Kidney (tissue), 14 donors: ENCODE measurements around the gene TRAIP. TPM values are rescaled to one million over a fixed set of nuclear protein-coding genes. Genes with fewer than 3 reads are reported as not detected.
A peak's percentile ranks its signal among the peaks of the same experiment; 100 is the strongest.

Source experiments
- DNase-seq, 5 donors: peaks; one replicate each; pipeline ENCODE4 v3.0.0-alpha.2; 2013 to 2020
- FAIRE-seq: peaks from 2 replicates; lab custom pipeline; 2012; peaks lifted over from hg19 to GRCh38; lab: Jason Lieb, UNC
- H3K27ac ChIP-seq, 2 donors: one replicate each; pipeline ENCODE4 v1.7.0; 2013; ENCODE audit warnings: low read depth in 2 of 2, low read length in 2 of 2, inconsistent platforms in 1 of 2
- H3K27me3 ChIP-seq: one replicate; pipeline ENCODE4 v1.7.1; 2013; ENCODE audit warnings: low read length, inconsistent platforms; ENCODE audit not compliant: control insufficient read depth, insufficient read depth
- H3K36me3 ChIP-seq, 3 donors: one replicate each; pipeline versions ENCODE4 v1.7.0 to v1.7.1; 2013; ENCODE audit warnings: low read length in 3 of 3, control low read depth in 1 of 3, inconsistent platforms in 1 of 3; ENCODE audit not compliant: insufficient read depth in 3 of 3, control insufficient read depth in 2 of 3
- H3K4me1 ChIP-seq, 3 donors: one replicate each; pipeline versions ENCODE4 v1.7.0 to v1.7.1; 2013; ENCODE audit warnings: low read length in 3 of 3, inconsistent platforms in 1 of 3, low read depth in 1 of 3; ENCODE audit not compliant: control insufficient read depth in 2 of 3, insufficient read depth in 2 of 3
- H3K4me3 ChIP-seq, 3 donors: one replicate each; pipeline versions ENCODE4 v1.7.0 to v1.8.1; 2013; ENCODE audit warnings: low read length in 3 of 3, control low read depth in 1 of 3, inconsistent platforms in 1 of 3
- H3K9ac ChIP-seq, 3 donors: one replicate each; pipeline versions ENCODE4 v1.7.0 to v1.7.1; 2013; ENCODE audit warnings: low read length in 3 of 3, control low read depth in 1 of 3, inconsistent platforms in 1 of 3
- H3K9me3 ChIP-seq, 3 donors: one replicate each; pipeline versions ENCODE4 v1.7.0 to v1.7.1; 2013; ENCODE audit warnings: low read length in 3 of 3, control low read depth in 1 of 3, inconsistent platforms in 1 of 3; ENCODE audit not compliant: control insufficient read depth in 2 of 3, insufficient read depth in 1 of 3
- intact Hi-C: fragments of 100-400 bp; cut with DNase I; formaldehyde crosslinking; loops from one replicate; pipeline ENCODE4 v1.11.1; 2022
- polyA plus RNA-seq: library from polyadenylated mRNA; stranded (reverse); fragments of 350-450 nt; fragmentation: Illumina TruSeq; extraction: RNeasy Lipid Tissue Mini Kit (QIAGEN cat#74804); gene quantifications from one replicate; pipeline ENCODE4 v1.2.3, GENCODE V29; 2014; ENCODE audit warnings: low read depth, low replicate concordance; ENCODE audit not compliant: insufficient read depth
- total RNA-seq: library from RNA; stranded (reverse); fragmentation: NEBNext Ultra II Directional; extraction: Animal tissue kit (Norgen Biotek cat#: 25700); gene quantifications from one replicate; pipeline ENCODE4 v1.2.1, GENCODE V29; 2021
- TF ChIP-seq, protein P1 (sequence below): IDR thresholded peaks from 3 replicates; pipeline ENCODE4 v1.5.1; 2012; ENCODE audit warnings: mild to moderate bottlenecking, moderate library complexity, borderline replicate concordance; ENCODE audit not compliant: insufficient read depth; ENCODE audit errors: extremely low read depth
- donor health status: control.
- donor health status: control.
- donor health status: control.
- donor health status: control.
- donor health status: control.
- donor health status: DM: yes; HTN: yes; CAD: no.
- donor health status: Normal renal cell carcinoma (clear cell type).

TRAIP gene
- total and polyA plus RNA-seq, 2 donors from 2014 or later = 0.71 to 1.9 TPM

DNA sequence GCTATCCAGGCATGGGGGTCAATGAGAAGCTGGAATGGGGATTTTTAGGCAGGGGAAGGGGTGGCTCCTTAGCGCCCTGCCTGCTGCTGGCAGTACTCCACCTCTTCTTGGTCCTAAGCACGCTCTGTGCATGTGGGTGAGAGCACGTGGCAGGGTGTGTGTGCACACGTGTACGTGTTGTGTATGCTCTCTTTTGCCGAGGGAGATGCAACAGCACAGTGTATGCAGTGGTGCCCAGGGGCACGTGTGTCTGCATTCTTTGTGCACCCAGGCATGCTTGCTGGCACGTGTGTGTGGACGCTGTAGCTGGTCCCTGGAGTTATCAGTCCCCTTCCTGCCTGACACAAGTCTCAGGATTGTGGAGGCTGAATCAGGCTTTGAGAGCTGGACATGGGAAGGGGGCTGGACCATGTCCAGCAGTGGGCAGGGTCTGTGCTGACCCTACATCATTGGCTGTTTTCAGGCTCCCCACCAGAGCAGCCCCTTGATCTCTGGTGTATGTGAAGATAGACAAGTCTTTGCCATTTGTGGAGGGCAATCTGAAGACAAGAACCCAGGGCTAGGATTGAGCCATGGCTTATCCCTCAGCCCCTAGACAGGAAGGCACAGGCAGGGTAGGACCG, 15.3 kb upstream of the TRAIP start:
- TF ChIP-seq, protein P1, sequence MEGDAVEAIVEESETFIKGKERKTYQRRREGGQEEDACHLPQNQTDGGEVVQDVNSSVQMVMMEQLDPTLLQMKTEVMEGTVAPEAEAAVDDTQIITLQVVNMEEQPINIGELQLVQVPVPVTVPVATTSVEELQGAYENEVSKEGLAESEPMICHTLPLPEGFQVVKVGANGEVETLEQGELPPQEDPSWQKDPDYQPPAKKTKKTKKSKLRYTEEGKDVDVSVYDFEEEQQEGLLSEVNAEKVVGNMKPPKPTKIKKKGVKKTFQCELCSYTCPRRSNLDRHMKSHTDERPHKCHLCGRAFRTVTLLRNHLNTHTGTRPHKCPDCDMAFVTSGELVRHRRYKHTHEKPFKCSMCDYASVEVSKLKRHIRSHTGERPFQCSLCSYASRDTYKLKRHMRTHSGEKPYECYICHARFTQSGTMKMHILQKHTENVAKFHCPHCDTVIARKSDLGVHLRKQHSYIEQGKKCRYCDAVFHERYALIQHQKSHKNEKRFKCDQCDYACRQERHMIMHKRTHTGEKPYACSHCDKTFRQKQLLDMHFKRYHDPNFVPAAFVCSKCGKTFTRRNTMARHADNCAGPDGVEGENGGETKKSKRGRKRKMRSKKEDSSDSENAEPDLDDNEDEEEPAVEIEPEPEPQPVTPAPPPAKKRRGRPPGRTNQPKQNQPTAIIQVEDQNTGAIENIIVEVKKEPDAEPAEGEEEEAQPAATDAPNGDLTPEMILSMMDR = no peak
- Histone ChIP-seq H3K4me1 (no peaks in the 10 kb centered on the region), H3K27ac (no peak overlapping the region), H3K9me3 (no peaks in the 10 kb centered on the region), H3K4me3 (no peak overlapping the region), H3K36me3 (no peaks in the 10 kb centered on the region), H3K9ac (no peak overlapping the region), H3K27me3 (peaks cover 7% of the 10 kb centered on the region)
- intact Hi-C loops = no loop called here
- DNase-seq (peak in 1 of 5 donors; percentile 13), FAIRE-seq (no peak)

DNA sequence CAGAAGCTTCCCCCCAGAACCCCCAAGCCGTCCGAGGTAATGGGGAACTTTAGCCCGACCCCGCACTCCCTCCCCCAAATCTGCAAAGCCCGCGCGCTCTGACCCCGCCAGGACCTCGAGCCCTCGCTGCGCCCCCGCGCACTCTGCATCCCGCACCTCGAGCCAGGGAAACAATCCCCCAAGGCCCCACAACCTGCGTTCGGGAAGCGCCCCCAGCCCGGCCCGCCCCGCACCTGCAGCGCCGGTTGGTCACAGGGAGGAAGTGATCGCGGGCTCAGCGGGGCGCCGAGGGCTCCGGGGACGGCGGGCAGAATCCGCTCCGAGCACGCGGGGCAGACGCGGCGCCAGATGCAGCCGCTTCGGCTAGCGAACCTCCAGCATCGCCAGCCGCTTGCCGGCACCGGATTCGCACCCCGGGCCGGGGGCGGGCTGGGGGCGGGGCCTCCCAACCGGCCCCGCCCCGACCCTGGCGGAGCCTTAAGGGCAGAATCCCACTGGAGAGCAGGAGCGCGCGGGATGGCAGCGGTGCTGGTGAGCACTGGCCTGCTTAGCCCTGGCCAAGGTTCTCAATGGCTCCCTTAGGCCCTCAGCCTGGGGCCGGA, 13.3 kb upstream of the TRAIP start, which contains the start of gene CAMKV:
Gene CAMKV, minus strand, starts transcription at position 382 of the 602 bp plus-strand sequence. CDS start 7,518 bp downstream, outside the sequence.
- Histone ChIP-seq H3K4me3 (no peak within 1 kb of the TSS), H3K4me1 (no peaks in the 10 kb centered on the region), H3K27ac (no peak within 1 kb of the TSS), H3K36me3 (no peaks in the 10 kb centered on the region), H3K27me3 (peaks cover 7% of the 10 kb centered on the region), H3K9ac (no peak within 1 kb of the TSS), H3K9me3 (no peaks in the 10 kb centered on the region)
- TF ChIP-seq, protein P1 = no peak
- no peak for FAIRE-seq
- peak in 1 of 5 donors; percentile 25 for DNase-seq
- intact Hi-C loops = no loop called here

DNA sequence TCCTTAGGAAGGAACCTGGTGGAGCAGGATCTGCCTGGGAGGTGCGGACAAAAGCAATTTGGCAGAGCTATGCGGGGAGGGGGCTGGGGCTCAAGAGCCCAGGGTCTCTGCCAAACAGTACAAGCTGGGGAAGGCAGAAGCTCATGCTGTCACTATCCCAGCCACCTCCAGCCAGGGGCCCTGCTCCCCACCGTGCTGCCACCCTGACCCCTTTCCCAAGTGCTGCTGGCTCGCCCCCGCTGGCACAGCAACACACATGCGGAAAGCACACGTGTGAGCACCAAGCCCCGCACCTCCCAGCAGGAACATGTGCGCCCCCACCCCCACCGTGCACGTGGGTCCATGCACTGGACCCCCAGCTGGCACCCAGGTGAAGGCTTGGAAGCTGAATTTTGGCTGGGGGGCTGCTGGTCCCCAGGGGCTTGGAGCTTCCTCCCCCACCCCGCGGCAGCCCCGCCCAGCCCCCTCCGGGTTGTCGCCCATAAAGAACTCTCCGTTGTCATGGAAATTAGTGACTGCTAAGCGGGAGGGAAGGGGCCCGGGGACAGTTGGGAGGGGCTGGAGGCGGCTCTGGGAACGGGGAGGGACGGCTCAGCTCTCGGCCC, 12.6 kb upstream of the TRAIP start:
- H3K27ac ChIP-seq = no peak overlapping the region
- DNase-seq (peak in 1 of 5 donors; percentile 13), FAIRE-seq (no peak)
- H3K36me3 ChIP-seq = no peaks in the 10 kb centered on the region
- no peak overlapping the region for H3K4me3 ChIP-seq
- TF ChIP-seq, protein P1 = no peak
- H3K9me3 ChIP-seq = no peaks in the 10 kb centered on the region
- H3K4me1 ChIP-seq = no peaks in the 10 kb centered on the region
- no peak overlapping the region for H3K9ac ChIP-seq
- intact Hi-C loops = no loop called here
- peaks cover 7% of the 10 kb centered on the region for H3K27me3 ChIP-seq
